K562 (cell line): ENCODE measurements around the gene ABHD4. TPM values are rescaled to one million over a fixed set of nuclear protein-coding genes. Genes with fewer than 3 reads are reported as not detected.

Source experiments
- ATAC-seq: fragments of 200-7000 bp; cut with Tn5 transposase; 3 replicates; pipeline ENCODE4 v1.9.1; 2020; ENCODE audit warnings: moderate library complexity
- BruUV-seq: library from RNA; stranded (reverse); fragments of 400-500 nt; replicated peaks from 2 replicates; lab custom pipeline; 2021; lab: Mats Ljungman, UMichigan
- CTCF ChIA-PET: fragments of 300-600 bp; formaldehyde crosslinking; extraction: SDS; loops from one replicate; lab custom pipeline; 2021; ENCODE audit warnings: low intra/inter-chr PET ratio; lab: Yijun Ruan, JAX
- POLR2A ChIA-PET: fragments of 300-600, 350-650 bp; sonication (Branson Sonifier 250); formaldehyde crosslinking; extraction: SDS; loops from one replicate; lab custom pipeline; 2021; ENCODE audit warnings: antibody characterized with exemption, inconsistent platforms; lab: Yijun Ruan, JAX
- DNase-seq, 4 experiments: peaks; one replicate each; pipeline versions ENCODE4 v3.0.0 to v3.0.0-alpha.2; 2011 to 2018; ENCODE audit warnings: low spot score in 3 of 4, mixed read lengths in 3 of 4; ENCODE audit errors: extremely low read depth in 1 of 4
- FAIRE-seq: peaks from 2 replicates; lab custom pipeline; 2011; peaks lifted over from hg19 to GRCh38; lab: Jason Lieb, UNC
- H2AFZ ChIP-seq: 2 replicates; pipeline ENCODE4 v1.6.0; 2011; ENCODE audit warnings: low read depth, low read length, control low read depth, inconsistent platforms
- H3K27ac ChIP-seq: fragments of 200-600 bp; 3 replicates; pipeline ENCODE4 v1.8.0; 2011; ENCODE audit warnings: low read depth, mild to moderate bottlenecking, control low read depth, inconsistent platforms, low read length, moderate library complexity, mixed read lengths; ENCODE audit errors: extremely low read depth
- H3K27me3 ChIP-seq, 2 experiments: fragments of 300-600 bp in 1 of 2; 2 replicates in 1 of 2; 3 replicates in 1 of 2; pipeline versions ENCODE4 v1.6.0 to v1.8.0; 2011; ENCODE audit warnings: inconsistent platforms in 2 of 2, low read length in 2 of 2, mild to moderate bottlenecking in 1 of 2, mixed read lengths in 1 of 2, moderate library complexity in 1 of 2; ENCODE audit not compliant: control insufficient read depth in 2 of 2, insufficient read depth in 2 of 2
- H3K36me3 ChIP-seq: fragments of 300-600 bp; 3 replicates; pipeline ENCODE4 v1.8.0; 2011; ENCODE audit warnings: mild to moderate bottlenecking, low read length, inconsistent platforms; ENCODE audit not compliant: control insufficient read depth, insufficient read depth
- H3K4me1 ChIP-seq, 2 experiments: fragments of 200-600 bp in 1 of 2; replicated peaks in 1 of 2; 2 replicates in 1 of 2; 3 replicates in 1 of 2; pipeline versions ENCODE4 v1.5.1 to v1.8.0; 2011; ENCODE audit warnings: inconsistent platforms in 2 of 2, low read length in 2 of 2, mild to moderate bottlenecking in 1 of 2, mixed read lengths in 1 of 2, moderate library complexity in 1 of 2; ENCODE audit not compliant: control insufficient read depth in 2 of 2, insufficient read depth in 2 of 2
- H3K4me2 ChIP-seq: 2 replicates; pipeline ENCODE4 v1.6.1; 2011; ENCODE audit warnings: low read length, control low read depth, inconsistent platforms, mixed read lengths; ENCODE audit not compliant: insufficient read depth
- H3K4me3 ChIP-seq: fragments of 200-600 bp; sonication (generic), shearing (Covaris generic); 2 replicates; pipeline ENCODE4 v1.5.1; 2016; ENCODE audit warnings: control low read depth, inconsistent platforms
- H3K79me2 ChIP-seq: fragments of 200-600 bp; 3 replicates; pipeline ENCODE4 v1.8.0; 2011; ENCODE audit warnings: low read length, inconsistent platforms; ENCODE audit not compliant: control insufficient read depth, insufficient read depth
- H3K9ac ChIP-seq, 2 experiments: 2 replicates each; pipeline versions ENCODE4 v1.6.0 to v1.6.1; 2011; ENCODE audit warnings: low read depth in 2 of 2, low read length in 2 of 2, control low read depth in 1 of 2, inconsistent platforms in 1 of 2, mild to moderate bottlenecking in 1 of 2, mixed read lengths in 1 of 2; ENCODE audit not compliant: insufficient read depth in 1 of 2
- H3K9me1 ChIP-seq: one replicate; pipeline ENCODE4 v1.6.0; 2011; ENCODE audit warnings: inconsistent platforms, mild to moderate bottlenecking, low read length, moderate library complexity; ENCODE audit not compliant: control insufficient read depth, insufficient read depth
- H3K9me3 ChIP-seq: replicated peaks from 2 replicates; pipeline ENCODE4 v1.5.1; 2011; ENCODE audit warnings: low read depth, low read length, inconsistent platforms; ENCODE audit not compliant: control insufficient read depth, insufficient read depth
- H4K20me1 ChIP-seq: replicated peaks from 2 replicates; pipeline ENCODE4 v1.6.1; 2011; ENCODE audit warnings: low read length, inconsistent platforms, mixed read lengths; ENCODE audit not compliant: control insufficient read depth, insufficient read depth
- AFF1 ChIP-seq, 2 experiments: fragments of 450-650 bp; IDR thresholded peaks; 2 replicates each; pipeline ENCODE4 v1.6.1; 2018; ENCODE audit warnings: mild to moderate bottlenecking in 2 of 2, low read depth in 1 of 2; ENCODE audit not compliant: partially characterized antibody in 2 of 2
- NCOR1 ChIP-seq: fragments of 450-650 bp; IDR thresholded peaks from 2 replicates; pipeline ENCODE4 v1.6.1; 2016; ENCODE audit warnings: mild to moderate bottlenecking, moderate library complexity
- NFIC ChIP-seq: fragments of 450-650 bp; IDR thresholded peaks from 2 replicates; pipeline ENCODE4 v1.6.1; 2017; ENCODE audit warnings: mild to moderate bottlenecking, inconsistent platforms
- THAP12 ChIP-seq: fragments of 250-450 bp; sonication (Bioruptor Pico); IDR thresholded peaks from 2 replicates; pipeline ENCODE4 v1.9.0; 2021; ENCODE audit warnings: mild to moderate bottlenecking, inconsistent platforms
- ZNF41 ChIP-seq: fragments of 250-450 bp; sonication (Bioruptor Pico); conservative IDR thresholded peaks from 2 replicates; pipeline ENCODE4 v1.4.0; 2020; ENCODE audit warnings: mild to moderate bottlenecking
- whole genome bisulfite sequencing: fragments of 100-300 bp; shearing (Covaris generic); methylation state at CpG from one replicate; pipeline ENCODE4 v1.1.6; 2016; ENCODE audit warnings: low coverage, mixed read lengths; ENCODE audit not compliant: insufficient coverage; ENCODE audit errors: missing lambda C conversion rate; 5-methylcytosine and 5-hydroxymethylcytosine counted together
- in situ Hi-C: fragments of 300-500 bp; cut with MboI; formaldehyde crosslinking; loops from 4 replicates; pipeline ENCODE4 v1.15.0; 2018; ENCODE audit warnings: inconsistent platforms, mixed read lengths
- intact Hi-C: fragments of 100-400 bp; cut with micrococcal nuclease; formaldehyde crosslinking; loops from 2 replicates; pipeline ENCODE4 v1.14.2; 2022
- polyA plus RNA-seq, 8 experiments: library from polyadenylated mRNA; depleted of rRNA in 4 of 8; stranded (reverse) in 5 of 8; unstranded in 3 of 8; fragments of >200 nt; fragmentation: Nextera tagmentation in 2 of 8; fragmentation: Illumina TruSeq in 1 of 8; extraction: Ambion mirVana in 2 of 8; extraction: Trizol in 1 of 8; gene quantifications; 2 replicates each; pipeline versions ENCODE4 v1.2.1 to v1.2.3, GENCODE V29; 2011 to 2014; ENCODE audit warnings: inconsistent platforms in 1 of 8, missing spikeins in 1 of 8
- total RNA-seq, 7 experiments: library from RNA; depleted of rRNA in 6 of 7; stranded (reverse); fragments of >200 nt in 6 of 7; fragmentation: Illumina TruSeq in 2 of 7; extraction: Trizol in 2 of 7; gene quantifications; 2 replicates each; pipeline versions ENCODE4 v1.2.1 to v1.2.3, GENCODE V29; 2011 to 2021; ENCODE audit warnings: low replicate concordance in 1 of 7
- TF ChIP-seq, protein P1 (sequence below): fragments of 450-650 bp; IDR thresholded peaks from 2 replicates; pipeline ENCODE4 v1.6.1; 2016; ENCODE audit warnings: low read depth, mild to moderate bottlenecking, moderate library complexity
- TF ChIP-seq, protein P2 (sequence below): sonication (generic); formaldehyde crosslinking; IDR thresholded peaks from 2 replicates; pipeline ENCODE4 v1.8.0; 2022; ENCODE audit warnings: mild to moderate bottlenecking, missing genetic modification reagents
- TF ChIP-seq, protein P3 (sequence below), 2 experiments: fragments of 250-450 bp in 1 of 2; fragments of 450-650 bp in 1 of 2; sonication (Bioruptor Pico) in 1 of 2; IDR thresholded peaks; 2 replicates each; pipeline versions ENCODE4 v1.6.1 to v1.8.0; 2016 to 2021; ENCODE audit warnings: mild to moderate bottlenecking in 2 of 2, moderate library complexity in 2 of 2, missing compliant biosample characterization in 1 of 2, missing genetic modification characterization in 1 of 2

ABHD4 gene
- total and polyA plus RNA-seq, 9 of the 15 experiments (the other 6 are each of a cell fraction or from before 2014, with no cell fraction given): 3.6 to 12.0 (median 7.2) TPM

- ATAC-seq: no peak
- no peaks in the 10 kb centered on the region for H3K4me1 ChIP-seq
- WGBS: 40% methylated on average over 3 of the region's 3 CpGs
- in situ Hi-C loops (no loop called here), intact Hi-C loops (no loop called here)
- FAIRE-seq: no peak
- DNase-seq: no peak
- H3K36me3 ChIP-seq: peaks cover 12% of the 10 kb centered on the region; the same call in 2 of the 3 replicates
- ChIA-PET CTCF (interaction anchor here (0.5 kb wide), 1 partner anchor 645 kb away, joined by 4 read pairs; no protein-coding TSS in a partner anchor), POLR2A (interaction anchor here (0.6 to 1.2 kb wide), 2 partner anchors 19 to 21 kb away, joined by 3 to 6 read pairs; no protein-coding TSS in a partner anchor)
- no peaks in the 10 kb centered on the region; the same call in 1 of the 2 replicates for H4K20me1 ChIP-seq
- H3K9me3 ChIP-seq: no peaks in the 10 kb centered on the region
- no peak overlapping the region for H2AFZ ChIP-seq
- no peak overlapping the region for H3K4me2 ChIP-seq
- no peak overlapping the region for H3K4me3 ChIP-seq
- H3K27ac ChIP-seq: no peak overlapping the region
- no TSS peak for BruUV-seq
- no peaks in the 10 kb centered on the region for H3K9me1 ChIP-seq
- no peak overlapping the region for H3K9ac ChIP-seq
- no peaks in the 10 kb centered on the region for H3K79me2 ChIP-seq
- no peaks in the 10 kb centered on the region for H3K27me3 ChIP-seq
- TF ChIP-seq, protein P1, sequence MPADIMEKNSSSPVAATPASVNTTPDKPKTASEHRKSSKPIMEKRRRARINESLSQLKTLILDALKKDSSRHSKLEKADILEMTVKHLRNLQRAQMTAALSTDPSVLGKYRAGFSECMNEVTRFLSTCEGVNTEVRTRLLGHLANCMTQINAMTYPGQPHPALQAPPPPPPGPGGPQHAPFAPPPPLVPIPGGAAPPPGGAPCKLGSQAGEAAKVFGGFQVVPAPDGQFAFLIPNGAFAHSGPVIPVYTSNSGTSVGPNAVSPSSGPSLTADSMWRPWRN: no peak
- TF ChIP-seq NFIC (no peak), NCOR1 (no peak), THAP12 (no peak), ZNF41 (CRISPR knock-in tag) (no peak), AFF1 (IDR thresholded peaks at IDR 0.05; ENCODE audit: low read depth in 1 of 2, partially characterized antibody in 2 of 2) (no peak)
- TF ChIP-seq, protein P2, sequence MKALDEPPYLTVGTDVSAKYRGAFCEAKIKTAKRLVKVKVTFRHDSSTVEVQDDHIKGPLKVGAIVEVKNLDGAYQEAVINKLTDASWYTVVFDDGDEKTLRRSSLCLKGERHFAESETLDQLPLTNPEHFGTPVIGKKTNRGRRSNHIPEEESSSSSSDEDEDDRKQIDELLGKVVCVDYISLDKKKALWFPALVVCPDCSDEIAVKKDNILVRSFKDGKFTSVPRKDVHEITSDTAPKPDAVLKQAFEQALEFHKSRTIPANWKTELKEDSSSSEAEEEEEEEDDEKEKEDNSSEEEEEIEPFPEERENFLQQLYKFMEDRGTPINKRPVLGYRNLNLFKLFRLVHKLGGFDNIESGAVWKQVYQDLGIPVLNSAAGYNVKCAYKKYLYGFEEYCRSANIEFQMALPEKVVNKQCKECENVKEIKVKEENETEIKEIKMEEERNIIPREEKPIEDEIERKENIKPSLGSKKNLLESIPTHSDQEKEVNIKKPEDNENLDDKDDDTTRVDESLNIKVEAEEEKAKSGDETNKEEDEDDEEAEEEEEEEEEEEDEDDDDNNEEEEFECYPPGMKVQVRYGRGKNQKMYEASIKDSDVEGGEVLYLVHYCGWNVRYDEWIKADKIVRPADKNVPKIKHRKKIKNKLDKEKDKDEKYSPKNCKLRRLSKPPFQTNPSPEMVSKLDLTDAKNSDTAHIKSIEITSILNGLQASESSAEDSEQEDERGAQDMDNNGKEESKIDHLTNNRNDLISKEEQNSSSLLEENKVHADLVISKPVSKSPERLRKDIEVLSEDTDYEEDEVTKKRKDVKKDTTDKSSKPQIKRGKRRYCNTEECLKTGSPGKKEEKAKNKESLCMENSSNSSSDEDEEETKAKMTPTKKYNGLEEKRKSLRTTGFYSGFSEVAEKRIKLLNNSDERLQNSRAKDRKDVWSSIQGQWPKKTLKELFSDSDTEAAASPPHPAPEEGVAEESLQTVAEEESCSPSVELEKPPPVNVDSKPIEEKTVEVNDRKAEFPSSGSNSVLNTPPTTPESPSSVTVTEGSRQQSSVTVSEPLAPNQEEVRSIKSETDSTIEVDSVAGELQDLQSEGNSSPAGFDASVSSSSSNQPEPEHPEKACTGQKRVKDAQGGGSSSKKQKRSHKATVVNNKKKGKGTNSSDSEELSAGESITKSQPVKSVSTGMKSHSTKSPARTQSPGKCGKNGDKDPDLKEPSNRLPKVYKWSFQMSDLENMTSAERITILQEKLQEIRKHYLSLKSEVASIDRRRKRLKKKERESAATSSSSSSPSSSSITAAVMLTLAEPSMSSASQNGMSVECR (CRISPR knock-in tag): no peak
- TF ChIP-seq, protein P3, sequence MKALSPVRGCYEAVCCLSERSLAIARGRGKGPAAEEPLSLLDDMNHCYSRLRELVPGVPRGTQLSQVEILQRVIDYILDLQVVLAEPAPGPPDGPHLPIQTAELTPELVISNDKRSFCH (CRISPR knock-in tag; IDR thresholded peaks at IDR 0.05): no peak
- TF ChIP-seq, protein P3 (tag; IDR thresholded peaks at IDR 0.05): no peak
These were observed 15.7 kb downstream of the ABHD4 start for GRCh38 chr14:22613736-22614239.
